ENCODE measurements around the gene JAZF1. TPM values are rescaled to one million over a fixed set of nuclear protein-coding genes. Genes with fewer than 3 reads are reported as not detected.

Gene JAZF1
- total and polyA plus RNA-seq, 2 of the 8 experiments (the other 6 are each of a cell fraction or from before 2014, with no cell fraction given), result 2.6 to 21.8 TPM

DNA sequence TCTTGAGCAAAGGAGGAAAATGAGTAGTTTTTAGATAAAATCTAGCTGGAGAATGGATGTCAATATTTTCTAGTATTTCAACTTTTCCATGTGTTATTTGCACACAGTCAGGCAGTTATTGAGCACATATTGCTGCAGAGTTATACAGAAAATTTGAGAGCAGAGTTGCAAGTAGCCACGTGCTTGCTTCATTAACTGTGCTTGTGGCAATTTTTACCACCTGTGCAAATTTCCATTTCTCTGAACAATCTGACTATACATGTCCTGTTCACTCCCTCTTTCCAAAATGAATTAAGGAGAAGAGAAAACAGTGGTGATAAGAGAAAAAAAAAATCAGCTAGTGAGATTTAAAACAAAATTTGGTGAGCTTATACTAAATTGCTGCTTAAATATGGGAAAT is 262.1 kb downstream of the JAZF1 start:
- Histone ChIP-seq H3K9ac (replicated peaks in 1 of 4; ENCODE audit: extremely low read depth in 1 of 4, low read depth in 3 of 4, low read length in 3 of 4) (no peak overlapping the region), H3K27me3 (replicated peaks in 1 of 4; ENCODE audit: control insufficient read depth in 3 of 4, extremely low read depth in 1 of 4, insufficient read depth in 3 of 4, low read length in 3 of 4) (no peaks in the 10 kb centered on the region), H4K91ac (replicated peaks; ENCODE audit: insufficient read length, low read length) (no peak overlapping the region), H3K4me3 (ENCODE audit: extremely low read depth in 1 of 4, insufficient read depth in 2 of 4, low read depth in 3 of 4, low read length in 4 of 4) (no peak overlapping the region), H3K23ac (ENCODE audit: insufficient read length) (no peak overlapping the region), H2BK12ac (ENCODE audit: low read depth, low read length) (no peak overlapping the region), H3K36me3 (ENCODE audit: control insufficient read depth in 2 of 4, insufficient read depth in 4 of 4, low read length in 3 of 4) (no peaks in the 10 kb centered on the region), H2AFZ (ENCODE audit: low read length) (no peak overlapping the region), H3K9me3 (ENCODE audit: insufficient read depth in 2 of 2, low read depth in 1 of 2, low read length in 1 of 2) (peaks cover 0 to 4% of the 10 kb centered on the region in 2 experiments; a peak in 1 of 4 replicates), H4K5ac (ENCODE audit: insufficient read length, low read depth, low read length) (no peak overlapping the region), H3K18ac (ENCODE audit: extremely low read depth, low read length) (no peak overlapping the region), H4K8ac (ENCODE audit: extremely low read depth, insufficient read depth, low read length) (no peak overlapping the region), H2BK5ac (ENCODE audit: low read depth, low read length) (no peak overlapping the region), H3K79me1 (ENCODE audit: low read depth, low read length) (no peaks in the 10 kb centered on the region), H3K79me2 (ENCODE audit: control insufficient read depth in 1 of 2, insufficient read depth in 2 of 2, low read length in 2 of 2) (no peaks in the 10 kb centered on the region), H2AK5ac (ENCODE audit: low read depth, low read length) (no peak overlapping the region), H3K14ac (ENCODE audit: insufficient read length) (no peak overlapping the region), H2BK120ac (replicated peaks; ENCODE audit: low read depth, low read length) (no peak overlapping the region), H2BK20ac (ENCODE audit: low read length) (no peak overlapping the region), H4K20me1 (replicated peaks in 1 of 2; ENCODE audit: control insufficient read depth in 1 of 2, insufficient read depth in 2 of 2, low read length in 2 of 2) (no peaks in the 10 kb centered on the region), H3K4ac (replicated peaks; ENCODE audit: insufficient read length, low read depth, low read length) (no peak overlapping the region), H3K27ac (ENCODE audit: low read depth, low read length) (no peak overlapping the region), H2BK15ac (ENCODE audit: low read length) (no peak overlapping the region), H3K23me2 (ENCODE audit: low read depth, low read length) (no peaks in the 10 kb centered on the region), H3K4me2 (ENCODE audit: insufficient read depth in 1 of 2, low read depth in 2 of 2, low read length in 2 of 2) (no peak overlapping the region), H3K4me1 (replicated peaks in 1 of 4; ENCODE audit: control insufficient read depth in 3 of 4, insufficient read depth in 4 of 4, low read length in 3 of 4) (peaks cover 0 to 16% (median 5%) of the 10 kb centered on the region in 4 experiments; a peak in 5 of 7 replicates), H3K56ac (replicated peaks; ENCODE audit: insufficient read length, low read depth, low read length) (no peak overlapping the region)
- FAIRE-seq (no peak), DNase-seq (ENCODE audit: low read depth in 1 of 2, low spot score in 2 of 2) (no peak)
- ChIA-PET POLR2A (ENCODE audit: partially characterized antibody) (interaction anchor here (2.1 kb wide), 1 partner anchor 8 kb away, joined by 6 read pairs; no protein-coding TSS in a partner anchor), CTCF (ENCODE audit: partially characterized antibody) (interaction anchor here (0.6 to 7.8 kb wide), 10 partner anchors 10 to 589 kb away, joined by 3 to 50 read pairs (median 4); no protein-coding TSS in a partner anchor)
- 77% methylated on average over 1 of the region's 1 CpG; no CpG with 5 or more reads in 1 of the 2 experiments for WGBS, 2 experiments (ENCODE audit: extremely low coverage in 1 of 2, insufficient coverage in 1 of 2, insufficient read length in 1 of 2, insufficient replicate concordance in 2 of 2, low coverage in 1 of 2, low lambda C conversion rate in 2 of 2, missing lambda C conversion rate in 1 of 2)
- TF ChIP-seq SUZ12 (IDR thresholded peaks at IDR 0.05; ENCODE audit: low read length), result no peak

All from H1 (cell line).